H9 (cell line): ENCODE data around the gene PIP5KL1. TPM values are rescaled to one million over a fixed set of nuclear protein-coding genes. Genes with fewer than 3 reads are reported as not detected.

Source experiments
- DNase-seq: peaks from one replicate; pipeline ENCODE4 v3.0.0-alpha.2; 2017
- H2AFZ ChIP-seq: one replicate; pipeline ENCODE4 v1.6.1; 2013; ENCODE audit warnings: mild to moderate bottlenecking, low read length, control low read depth, moderate library complexity
- H2AK5ac ChIP-seq: 2 replicates; pipeline ENCODE4 v1.6.1; 2013; ENCODE audit warnings: low read length, control low read depth, mixed read lengths; ENCODE audit not compliant: insufficient read length
- H2BK120ac ChIP-seq: one replicate; pipeline ENCODE4 v1.6.1; 2013; ENCODE audit warnings: low read depth, mild to moderate bottlenecking, low read length, control low read depth, inconsistent platforms; ENCODE audit not compliant: poor library complexity, severe bottlenecking
- H2BK12ac ChIP-seq: 2 replicates; pipeline ENCODE4 v1.6.1; 2013; ENCODE audit warnings: low read length, control low read depth, mixed read lengths, low read depth; ENCODE audit not compliant: insufficient read length
- H2BK15ac ChIP-seq: 2 replicates; pipeline ENCODE4 v1.6.1; 2013; ENCODE audit warnings: low read depth, low read length, control low read depth
- H2BK20ac ChIP-seq: one replicate; pipeline ENCODE4 v1.6.1; 2013; ENCODE audit warnings: low read depth, mild to moderate bottlenecking, low read length, control low read depth, inconsistent platforms; ENCODE audit not compliant: poor library complexity, severe bottlenecking
- H2BK5ac ChIP-seq: 2 replicates; pipeline ENCODE4 v1.6.1; 2013; ENCODE audit warnings: low read length, control low read depth, mixed read lengths; ENCODE audit not compliant: insufficient read length
- H3K14ac ChIP-seq: 2 replicates; pipeline ENCODE4 v1.6.1; 2013; ENCODE audit warnings: low read length, control low read depth; ENCODE audit not compliant: insufficient read depth
- H3K18ac ChIP-seq: 2 replicates; pipeline ENCODE4 v1.6.1; 2013; ENCODE audit warnings: low read depth, mild to moderate bottlenecking, mixed read lengths, low read length, control low read depth; ENCODE audit not compliant: insufficient read length
- H3K23ac ChIP-seq: 2 replicates; pipeline ENCODE4 v1.6.1; 2013; ENCODE audit warnings: low read length, control low read depth, mixed read lengths, low read depth; ENCODE audit not compliant: insufficient read length
- H3K23me2 ChIP-seq: 2 replicates; pipeline ENCODE4 v1.6.1; 2013; ENCODE audit warnings: low read depth, mild to moderate bottlenecking, mixed read lengths, low read length, control low read depth; ENCODE audit not compliant: insufficient read length, poor library complexity, severe bottlenecking
- H3K27ac ChIP-seq: 2 replicates; pipeline ENCODE4 v1.5.1; 2013; ENCODE audit warnings: low read length, control low read depth, mixed read lengths, low read depth; ENCODE audit not compliant: insufficient read length
- H3K27me3 ChIP-seq: 2 replicates; pipeline ENCODE4 v1.6.1; 2013; ENCODE audit warnings: low read length, control low read depth, inconsistent platforms; ENCODE audit not compliant: insufficient read depth
- H3K4ac ChIP-seq: 2 replicates; pipeline ENCODE4 v1.6.1; 2013; ENCODE audit warnings: low read depth, mild to moderate bottlenecking, control low read depth, inconsistent platforms, low read length, moderate library complexity
- H3K4me1 ChIP-seq: 2 replicates; pipeline ENCODE4 v1.6.1; 2013; ENCODE audit warnings: low read length, control low read depth, inconsistent platforms; ENCODE audit not compliant: insufficient read depth
- H3K4me2 ChIP-seq: 2 replicates; pipeline ENCODE4 v1.6.1; 2013; ENCODE audit warnings: low read length, control low read depth, mixed read lengths; ENCODE audit not compliant: insufficient read length, insufficient read depth
- H3K56ac ChIP-seq: 2 replicates; pipeline ENCODE4 v1.6.1; 2013; ENCODE audit warnings: low read depth, mild to moderate bottlenecking, mixed read lengths, low read length, control low read depth; ENCODE audit not compliant: insufficient read length
- H3K79me1 ChIP-seq: 2 replicates; pipeline ENCODE4 v1.6.1; 2013; ENCODE audit warnings: low read depth, mild to moderate bottlenecking, moderate library complexity, low read length, control low read depth, inconsistent platforms; ENCODE audit not compliant: insufficient read depth, poor library complexity, severe bottlenecking
- H3K79me2 ChIP-seq: 2 replicates; pipeline ENCODE4 v1.6.1; 2013; ENCODE audit warnings: low read length, control low read depth, inconsistent platforms; ENCODE audit not compliant: insufficient read depth
- H3K9ac ChIP-seq: 2 replicates; pipeline ENCODE4 v1.6.1; 2013; ENCODE audit warnings: low read length, control low read depth, mixed read lengths; ENCODE audit not compliant: insufficient read length; ENCODE audit errors: extremely low read depth
- H3K9me3 ChIP-seq: one replicate; pipeline ENCODE4 v1.6.1; 2013; ENCODE audit warnings: low read depth, low read length, inconsistent platforms; ENCODE audit not compliant: control insufficient read depth
- H3T11ph ChIP-seq: one replicate; pipeline ENCODE4 v1.6.1; 2013; ENCODE audit warnings: mild to moderate bottlenecking, low read length, control low read depth, inconsistent platforms
- H4K20me1 ChIP-seq: one replicate; pipeline ENCODE4 v1.6.1; 2013; ENCODE audit not compliant: control insufficient read depth, insufficient read length, insufficient read depth
- H4K5ac ChIP-seq: 2 replicates; pipeline ENCODE4 v1.6.1; 2013; ENCODE audit warnings: low read depth, mild to moderate bottlenecking, mixed read lengths, low read length, control low read depth; ENCODE audit not compliant: insufficient read length
- H4K8ac ChIP-seq: replicated peaks from 2 replicates; pipeline ENCODE4 v1.6.1; 2013; ENCODE audit warnings: low read length, control low read depth, mixed read lengths, low read depth; ENCODE audit not compliant: insufficient read length
- H4K91ac ChIP-seq: 2 replicates; pipeline ENCODE4 v1.6.1; 2013; ENCODE audit warnings: low read depth, mild to moderate bottlenecking, moderate library complexity, mixed read lengths, low read length, control low read depth; ENCODE audit not compliant: insufficient read length
- H3K27ac Mint-ChIP-seq, 3 experiments: 2 replicates in 2 of 3; 3 replicates in 1 of 3; pipeline ENCODE4 v1.8.0; 2020 to 2021; ENCODE audit warnings: mixed read lengths in 3 of 3, mild to moderate bottlenecking in 1 of 3, moderate library complexity in 1 of 3
- H3K27me3 Mint-ChIP-seq: 2 replicates; pipeline ENCODE4 v1.8.0; 2021; ENCODE audit warnings: low read depth, mild to moderate bottlenecking, moderate library complexity, mixed read lengths
- H3K36me3 Mint-ChIP-seq, 3 experiments: 2 replicates in 2 of 3; 3 replicates in 1 of 3; pipeline ENCODE4 v1.8.0; 2020 to 2021; ENCODE audit warnings: low read depth in 3 of 3, mixed read lengths in 3 of 3; ENCODE audit not compliant: insufficient read depth in 1 of 3
- H3K4me1 Mint-ChIP-seq, 2 experiments: 2 replicates each; pipeline ENCODE4 v1.8.0; 2020; ENCODE audit warnings: mixed read lengths in 2 of 2
- H3K4me3 Mint-ChIP-seq, 2 experiments: 2 replicates in 1 of 2; 3 replicates in 1 of 2; pipeline ENCODE4 v1.8.0; 2020 to 2021; ENCODE audit warnings: mild to moderate bottlenecking in 2 of 2, mixed read lengths in 2 of 2, moderate library complexity in 1 of 2
- H3K9me3 Mint-ChIP-seq, 2 experiments: 2 replicates in 1 of 2; 3 replicates in 1 of 2; pipeline ENCODE4 v1.8.0; 2020; ENCODE audit warnings: mild to moderate bottlenecking in 2 of 2, mixed read lengths in 2 of 2, moderate library complexity in 1 of 2
- CTCF ChIP-seq: fragments of 200-600 bp; sonication (generic); conservative IDR thresholded peaks from 3 replicates; pipeline ENCODE4 v1.8.0; 2021; ENCODE audit warnings: antibody characterized with exemption, mild to moderate bottlenecking
- WGBS: extraction: QIAGEN DNeasy Blood & Tissue Kit; methylation state at CpG from one replicate; pipeline ENCODE4 v1.1.7; 2013; ENCODE audit warnings: missing lambda C conversion rate, low lambda C conversion rate, mixed read lengths; ENCODE audit not compliant: insufficient read length; ENCODE audit errors: extremely low coverage; 5-methylcytosine and 5-hydroxymethylcytosine counted together
- total RNA-seq: library from RNA; stranded (reverse); gene quantifications from 2 replicates; pipeline ENCODE4 v1.2.1, GENCODE V29; 2021

Gene PIP5KL1
- total RNA-seq, 1 experiment from 2014 or later = 11.6 TPM

GRCh38 chr9:127941062-127941960 is 10.7 kb upstream of the PIP5KL1 start:
- Histone ChIP-seq H3K27me3 (no peaks in the 10 kb centered on the region), H3K4me2 (no peak overlapping the region), H3K4ac (no peak overlapping the region), H3K56ac (no peak overlapping the region), H3K79me2 (no peaks in the 10 kb centered on the region), H2AFZ (no peak overlapping the region), H3K18ac (no peak overlapping the region), H4K5ac (no peak overlapping the region), H2BK12ac (no peak overlapping the region), H2BK15ac (no peak overlapping the region), H3K23me2 (peaks cover 6% of the 10 kb centered on the region), H4K20me1 (no peaks in the 10 kb centered on the region), H2AK5ac (no peak overlapping the region), H4K8ac (no peak overlapping the region), H3K14ac (no peak overlapping the region), H2BK120ac (no peak overlapping the region), H2BK20ac (no peak overlapping the region), H3K9ac (no peak overlapping the region), H2BK5ac (no peak overlapping the region), H3T11ph (no peak overlapping the region), H3K79me1 (peaks cover 7% of the 10 kb centered on the region), H3K4me1 (no peaks in the 10 kb centered on the region), H3K27ac (no peak overlapping the region), H4K91ac (no peak overlapping the region), H3K9me3 (no peaks in the 10 kb centered on the region), H3K23ac (no peak overlapping the region)
- H3K27me3 Mint-ChIP-seq = peaks cover 2% of the 10 kb centered on the region
- peaks cover 10 to 42% (median 36%) of the 10 kb centered on the region in 3 experiments; a peak in 6 of 7 replicates for H3K36me3 Mint-ChIP-seq
- DNase-seq = no peak
- WGBS = no CpG with 5 or more reads among the region's 18 CpGs
- H3K27ac Mint-ChIP-seq = peak overlapping the region in 2 of 3 experiments; percentile 63 to 77; a peak in 3 of 7 replicates
- TF ChIP-seq CTCF = no peak
- no peak overlapping the region for H3K4me3 Mint-ChIP-seq
- peaks cover 22 to 48% of the 10 kb centered on the region in 2 experiments for H3K4me1 Mint-ChIP-seq
- no peaks in the 10 kb centered on the region for H3K9me3 Mint-ChIP-seq
